Activated T-helper 1 cell treated with Interleukin-2 at 50 U/mL for 16 hours (primary cell): ENCODE results near the gene SLC5A10.

Experiments
- DNase-seq: peaks from one replicate; pipeline ENCODE4 v3.0.0-alpha.2; 2020; ENCODE audit warnings: low read depth

The SLC5A10 gene

GRCh38 chr17:18964550-18964949, 12.6 kb downstream of the SLC5A10 start:
- DNase-seq = no peak

- DNase-seq = no peak
Observed at GRCh38 chr17:18965530-18966236, 13.7 kb downstream of the SLC5A10 start.

- DNase-seq = no peak
Observed at GRCh38 chr17:18966831-18967624, 15.1 kb downstream of the SLC5A10 start.

- no peak for DNase-seq
Observed at GRCh38 chr17:18967916-18968315, 16.0 kb downstream of the SLC5A10 start.

GRCh38 chr17:18968345-18968744, 16.4 kb downstream of the SLC5A10 start:
- DNase-seq = no peak

- DNase-seq = no peak
Observed at GRCh38 chr17:18968945-18969887, 17.3 kb downstream of the SLC5A10 start.

- no peak for DNase-seq
Observed at GRCh38 chr17:18970582-18971480, 18.9 kb downstream of the SLC5A10 start.

- DNase-seq = no peak
Observed at GRCh38 chr17:18971801-18972200, 19.8 kb downstream of the SLC5A10 start.

GRCh38 chr17:18974407-18975149, 22.6 kb downstream of the SLC5A10 start:
- DNase-seq = no peak

GRCh38 chr17:18975597-18975996, 23.6 kb downstream of the SLC5A10 start:
- no peak for DNase-seq

- DNase-seq = no peak
Observed at GRCh38 chr17:18976201-18976600, 24.2 kb downstream of the SLC5A10 start.

GRCh38 chr17:18977021-18977420, 25.1 kb downstream of the SLC5A10 start:
- DNase-seq = no peak

- no peak for DNase-seq
Observed at GRCh38 chr17:18977646-18978045, 25.7 kb downstream of the SLC5A10 start.

GRCh38 chr17:18978050-18978449, 26.1 kb downstream of the SLC5A10 start:
- DNase-seq = no peak

GRCh38 chr17:18978655-18979054, 26.7 kb downstream of the SLC5A10 start:
- DNase-seq = no peak

GRCh38 chr17:18980682-18981334, 28.8 kb downstream of the SLC5A10 start:
- DNase-seq = no peak

GRCh38 chr17:18981335-18981641, 29.3 kb downstream of the SLC5A10 start:
- DNase-seq = no peak

- DNase-seq = no peak
Observed at GRCh38 chr17:18981642-18982424, 29.9 kb downstream of the SLC5A10 start.
